ENCODE results near the gene TMEM150C. TPM values are rescaled to one million over a fixed set of nuclear protein-coding genes. Genes with fewer than 3 reads are reported as not detected.

TMEM150C gene
- polyA plus RNA-seq, 2 of the 4 experiments (the other 2 are of a cell fraction), result 1.5 to 2.1 TPM

- TF ChIP-seq HES2 (IDR thresholded peaks at IDR 0.05), result no peak
- TF ChIP-seq RCOR1 (IDR thresholded peaks at IDR 0.05; ENCODE audit: low read depth, low read length), result no peak
- no peak for TF ChIP-seq RNF2 (IDR thresholded peaks at IDR 0.05; ENCODE audit: borderline replicate concordance, low read depth)
- TF ChIP-seq NR3C1 (IDR thresholded peaks at IDR 0.05), result no peak
- no peak for TF ChIP-seq POLR2AphosphoS2 (conservative IDR thresholded peaks at IDR 0.05; ENCODE audit: low read length)
Observed at GRCh38 chr4:82601242-82602015, 39.6 kb upstream of the TMEM150C start (continued).

- Histone ChIP-seq H3K4me3 (no peak overlapping the region), H3K9me3 (no peaks in the 10 kb centered on the region), H3K27ac (no peak overlapping the region), H3K4me2 (no peak overlapping the region), H3K4me1 (no peaks in the 10 kb centered on the region)
- ATAC-seq (peak in 1 of 2 experiments; percentile 37; a peak in 1 of 6 replicates), FAIRE-seq (no peak), DNase-seq (ENCODE audit: low read depth in 1 of 2, low spot score in 1 of 2) (peak in 1 of 2 experiments; percentile 13)
- ChIA-PET POLR2A (no interaction called here), CTCF (no interaction called here)
- TF ChIP-seq KDM5A (IDR thresholded peaks at IDR 0.05) (no peak), RAD21 (conservative IDR thresholded peaks at IDR 0.05 in 1 of 2, IDR thresholded peaks at IDR 0.05 in 1 of 2) (peak in 1 of 2 experiments; percentile 18; a peak in 1 of 5 replicates)
- 55% methylated on average over 4 of the region's 4 CpGs for WGBS (ENCODE audit: missing lambda C conversion rate)
Observed at GRCh38 chr4:82599336-82599735, 37.5 kb upstream of the TMEM150C start.

- DNase-seq (ENCODE audit: low read depth in 1 of 2, low spot score in 1 of 2) (no peak), FAIRE-seq (no peak), ATAC-seq (no peak)
- ChIA-PET CTCF (no interaction called here), POLR2A (no interaction called here)
- H3K9me3 ChIP-seq, result no peaks in the 10 kb centered on the region
- no peaks in the 10 kb centered on the region for H3K4me1 ChIP-seq
- TF ChIP-seq HMGXB4 (CRISPR knock-in tag; IDR thresholded peaks at IDR 0.05; ENCODE audit: borderline replicate concordance) (no peak), HES2 (IDR thresholded peaks at IDR 0.05) (no peak), HDAC2 (IDR thresholded peaks at IDR 0.05) (no peak), MAFK (IDR thresholded peaks at IDR 0.05; ENCODE audit: partially characterized antibody) (no peak), JUNB (IDR thresholded peaks at IDR 0.05) (no peak), HOXB5 (CRISPR knock-in tag; IDR thresholded peaks at IDR 0.05) (no peak), PBX3 (IDR thresholded peaks at IDR 0.05) (no peak), RCOR1 (IDR thresholded peaks at IDR 0.05; ENCODE audit: low read depth, low read length) (no peak), ZFP36 (IDR thresholded peaks at IDR 0.05; ENCODE audit: borderline replicate concordance, partially characterized antibody) (no peak), RAD21 (conservative IDR thresholded peaks at IDR 0.05 in 1 of 2, IDR thresholded peaks at IDR 0.05 in 1 of 2) (no peak), E2F6 (IDR thresholded peaks at IDR 0.05; ENCODE audit: borderline replicate concordance, low read depth) (no peak), FOSB (CRISPR knock-in tag; IDR thresholded peaks at IDR 0.05) (no peak), RFX5 (IDR thresholded peaks at IDR 0.05) (no peak), CBX8 (IDR thresholded peaks at IDR 0.05) (no peak)
- H3K4me2 ChIP-seq, result no peak overlapping the region
- 35% methylated on average over 4 of the region's 4 CpGs for WGBS (ENCODE audit: missing lambda C conversion rate)
- H3K4me3 ChIP-seq, result no peak overlapping the region
- H3K27ac ChIP-seq, result no peak overlapping the region
Observed at GRCh38 chr4:82594456-82594855, 32.7 kb upstream of the TMEM150C start.

Data from A549 (cell line).